DOHH2 (cell line): ENCODE results near the gene IQGAP3.
"Not testable (repeated sequence)": the region's sequence is repeated elsewhere in the genome, so short reads cannot be mapped to it uniquely, and the experiment has no call there.

Source experiments
- H3F3A ChIP-seq: fragments of 200-600 bp; sonication (generic), shearing (Covaris generic); 2 replicates; pipeline ENCODE4 v1.6.0; 2016; ENCODE audit warnings: antibody characterized with exemption, mild to moderate bottlenecking; ENCODE audit not compliant: control insufficient read depth, insufficient read depth
- H3K27ac ChIP-seq: fragments of 200-600 bp; sonication (generic); 2 replicates; pipeline ENCODE4 v1.5.1; 2014; ENCODE audit warnings: low read depth, mild to moderate bottlenecking, low read length, moderate library complexity
- H3K27me3 ChIP-seq: fragments of 200-600 bp; sonication (generic); 2 replicates; pipeline ENCODE4 v1.6.1; 2014; ENCODE audit warnings: mild to moderate bottlenecking, low read length, mixed read lengths; ENCODE audit not compliant: control insufficient read depth
- H3K36me3 ChIP-seq: fragments of 200-600 bp; sonication (generic); 2 replicates; pipeline ENCODE4 v1.6.1; 2014; ENCODE audit warnings: mild to moderate bottlenecking, low read length, moderate library complexity, mixed read lengths; ENCODE audit not compliant: control insufficient read depth
- H3K4me1 ChIP-seq: fragments of 200-600 bp; sonication (generic); 2 replicates; pipeline ENCODE4 v1.6.1; 2014; ENCODE audit warnings: mild to moderate bottlenecking, low read length, mixed read lengths; ENCODE audit not compliant: control insufficient read depth
- H3K4me2 ChIP-seq: fragments of 200-600 bp; sonication (generic); 2 replicates; pipeline ENCODE4 v1.6.0; 2014; ENCODE audit warnings: mild to moderate bottlenecking, low read length, moderate library complexity
- H3K4me3 ChIP-seq: fragments of 200-600 bp; sonication (generic); 2 replicates; pipeline ENCODE4 v1.5.1; 2014; ENCODE audit warnings: mild to moderate bottlenecking, low read length, mixed read lengths
- H3K79me2 ChIP-seq: fragments of 200-600 bp; sonication (generic); 2 replicates; pipeline ENCODE4 v1.6.1; 2014; ENCODE audit warnings: mild to moderate bottlenecking, low read length, mixed read lengths; ENCODE audit not compliant: control insufficient read depth
- H3K9me2 ChIP-seq: fragments of 200-600 bp; sonication (generic); replicated peaks from 2 replicates; pipeline ENCODE4 v1.6.1; 2014; ENCODE audit warnings: mild to moderate bottlenecking, low read length, mixed read lengths; ENCODE audit not compliant: control insufficient read depth
- H3K9me3 ChIP-seq: fragments of 200-600 bp; sonication (generic); 2 replicates; pipeline ENCODE4 v1.6.1; 2014; ENCODE audit warnings: antibody characterized with exemption, low read length, mixed read lengths; ENCODE audit not compliant: control insufficient read depth, insufficient read depth
- H4K20me1 ChIP-seq: fragments of 200-600 bp; sonication (generic); 2 replicates; pipeline ENCODE4 v1.6.0; 2014; ENCODE audit warnings: low read depth, mild to moderate bottlenecking, antibody characterized with exemption, low read length, moderate library complexity; ENCODE audit not compliant: control insufficient read depth, insufficient read depth
- EZH2phosphoT487 ChIP-seq: fragments of 200-600 bp; sonication (generic); IDR thresholded peaks from 2 replicates; pipeline ENCODE4 v1.6.1; 2017; ENCODE audit warnings: borderline replicate concordance, mild to moderate bottlenecking, antibody characterized with exemption, low read length, moderate library complexity, mixed read lengths
- TF ChIP-seq, protein P1 (sequence below): fragments of 200-600 bp; sonication (generic); IDR thresholded peaks from one replicate; pipeline ENCODE4 v1.5.1; 2014; ENCODE audit warnings: antibody characterized with exemption, mild to moderate bottlenecking, low read depth, low read length; ENCODE audit not compliant: poor library complexity, severe bottlenecking

IQGAP3 gene

GRCh38 chr1:156616463-156616862 lies 44.1 kb upstream of the IQGAP3 start:
- no peaks in the 10 kb centered on the region for H4K20me1 ChIP-seq
- no peaks in the 10 kb centered on the region for H3K9me3 ChIP-seq
- H3K4me1 ChIP-seq, result no peaks in the 10 kb centered on the region
- no peaks in the 10 kb centered on the region for H3K36me3 ChIP-seq
- no peak overlapping the region for H3K4me3 ChIP-seq
- no peaks in the 10 kb centered on the region for H3F3A ChIP-seq
- no peak overlapping the region for H3K4me2 ChIP-seq
- no peaks in the 10 kb centered on the region for H3K9me2 ChIP-seq
- H3K27me3 ChIP-seq, result peaks cover 42% of the 10 kb centered on the region
- TF ChIP-seq EZH2phosphoT487, result no peak
- TF ChIP-seq, protein P1, sequence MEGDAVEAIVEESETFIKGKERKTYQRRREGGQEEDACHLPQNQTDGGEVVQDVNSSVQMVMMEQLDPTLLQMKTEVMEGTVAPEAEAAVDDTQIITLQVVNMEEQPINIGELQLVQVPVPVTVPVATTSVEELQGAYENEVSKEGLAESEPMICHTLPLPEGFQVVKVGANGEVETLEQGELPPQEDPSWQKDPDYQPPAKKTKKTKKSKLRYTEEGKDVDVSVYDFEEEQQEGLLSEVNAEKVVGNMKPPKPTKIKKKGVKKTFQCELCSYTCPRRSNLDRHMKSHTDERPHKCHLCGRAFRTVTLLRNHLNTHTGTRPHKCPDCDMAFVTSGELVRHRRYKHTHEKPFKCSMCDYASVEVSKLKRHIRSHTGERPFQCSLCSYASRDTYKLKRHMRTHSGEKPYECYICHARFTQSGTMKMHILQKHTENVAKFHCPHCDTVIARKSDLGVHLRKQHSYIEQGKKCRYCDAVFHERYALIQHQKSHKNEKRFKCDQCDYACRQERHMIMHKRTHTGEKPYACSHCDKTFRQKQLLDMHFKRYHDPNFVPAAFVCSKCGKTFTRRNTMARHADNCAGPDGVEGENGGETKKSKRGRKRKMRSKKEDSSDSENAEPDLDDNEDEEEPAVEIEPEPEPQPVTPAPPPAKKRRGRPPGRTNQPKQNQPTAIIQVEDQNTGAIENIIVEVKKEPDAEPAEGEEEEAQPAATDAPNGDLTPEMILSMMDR, result no peak
- no peaks in the 10 kb centered on the region for H3K79me2 ChIP-seq
- no peak overlapping the region for H3K27ac ChIP-seq

- H3K27ac ChIP-seq, result no peak overlapping the region
- no peaks in the 10 kb centered on the region for H3K9me2 ChIP-seq
- H3F3A ChIP-seq, result no peaks in the 10 kb centered on the region
- no peaks in the 10 kb centered on the region for H4K20me1 ChIP-seq
- H3K4me3 ChIP-seq, result no peak overlapping the region
- H3K79me2 ChIP-seq, result no peaks in the 10 kb centered on the region
- no peaks in the 10 kb centered on the region for H3K36me3 ChIP-seq
- no peak overlapping the region for H3K4me2 ChIP-seq
- no peaks in the 10 kb centered on the region for H3K9me3 ChIP-seq
- no peaks in the 10 kb centered on the region for H3K4me1 ChIP-seq
- peaks cover 42% of the 10 kb centered on the region for H3K27me3 ChIP-seq
- no peak for TF ChIP-seq EZH2phosphoT487
- TF ChIP-seq, protein P1, result no peak
Observed at GRCh38 chr1:156615946-156616345, 43.6 kb upstream of the IQGAP3 start.

- peaks cover 14% of the 10 kb centered on the region for H3K4me1 ChIP-seq
- TF ChIP-seq EZH2phosphoT487, result no peak
- TF ChIP-seq, protein P1, result no peak
- H3K4me3 ChIP-seq, result no peak overlapping the region
- H3K9me3 ChIP-seq, result no peaks in the 10 kb centered on the region
- peaks cover 3% of the 10 kb centered on the region for H3F3A ChIP-seq
- H3K27ac ChIP-seq, result no peak overlapping the region
- no peaks in the 10 kb centered on the region for H3K79me2 ChIP-seq
- H3K36me3 ChIP-seq, result no peaks in the 10 kb centered on the region
- H3K27me3 ChIP-seq, result peaks cover 24% of the 10 kb centered on the region
- no peaks in the 10 kb centered on the region for H4K20me1 ChIP-seq
- no peaks in the 10 kb centered on the region for H3K9me2 ChIP-seq
- H3K4me2 ChIP-seq, result no peak overlapping the region
Observed at GRCh38 chr1:156612666-156613065, 40.3 kb upstream of the IQGAP3 start.

- H3F3A ChIP-seq, H3K36me3 ChIP-seq, H3K79me2 ChIP-seq, H3K9me3 ChIP-seq, H3K4me3 ChIP-seq, H3K9me2 ChIP-seq, H4K20me1 ChIP-seq, H3K27ac ChIP-seq, H3K4me2 ChIP-seq: not testable (repeated sequence)
- Histone ChIP-seq H3K27me3 (peaks cover 15% of the 10 kb centered on the region), H3K4me1 (peaks cover 31% of the 10 kb centered on the region)
Observed at GRCh38 chr1:156610072-156610471, 37.7 kb upstream of the IQGAP3 start.
